Trophoblast cell (in vitro differentiated cells and primary cell): ENCODE data around the gene LRRC72.

Experiments used
- DNase-seq, 2 donors: peaks; one replicate each; pipeline ENCODE4 v3.0.0-alpha.2; 2016
- H2AFZ ChIP-seq: 2 replicates; pipeline ENCODE4 v1.6.1; 2013; ENCODE audit warnings: low read length, moderate library complexity, mild to moderate bottlenecking; ENCODE audit not compliant: insufficient read depth, poor library complexity
- H2AK5ac ChIP-seq: 2 replicates; pipeline ENCODE4 v1.6.1; 2013; ENCODE audit warnings: mild to moderate bottlenecking, low read length
- H2BK120ac ChIP-seq: 2 replicates; pipeline ENCODE4 v1.6.1; 2013; ENCODE audit warnings: low read length, mild to moderate bottlenecking, moderate library complexity; ENCODE audit not compliant: insufficient read depth, poor library complexity
- H2BK12ac ChIP-seq: 2 replicates; pipeline ENCODE4 v1.6.1; 2013; ENCODE audit warnings: mild to moderate bottlenecking, low read length, moderate library complexity
- H2BK5ac ChIP-seq: 2 replicates; pipeline ENCODE4 v1.6.1; 2013; ENCODE audit warnings: low read length, low read depth, moderate library complexity, mild to moderate bottlenecking; ENCODE audit not compliant: poor library complexity
- H3K14ac ChIP-seq: 2 replicates; pipeline ENCODE4 v1.6.1; 2013; ENCODE audit warnings: mild to moderate bottlenecking, low read length
- H3K18ac ChIP-seq: 2 replicates; pipeline ENCODE4 v1.6.1; 2013; ENCODE audit warnings: mild to moderate bottlenecking, low read length
- H3K23ac ChIP-seq: 2 replicates; pipeline ENCODE4 v1.6.1; 2013; ENCODE audit warnings: low read length
- H3K27ac ChIP-seq: 2 replicates; pipeline ENCODE4 v1.5.1; 2013; ENCODE audit warnings: low read depth, mild to moderate bottlenecking, inconsistent platforms, low read length, moderate library complexity
- H3K27me3 ChIP-seq: 2 replicates; pipeline ENCODE4 v1.6.1; 2013; ENCODE audit warnings: inconsistent platforms, mild to moderate bottlenecking, low read length, moderate library complexity; ENCODE audit not compliant: insufficient read depth
- H3K36me3 ChIP-seq, 2 experiments: 1 replicate in 1 of 2; 2 replicates in 1 of 2; pipeline ENCODE4 v1.6.1; 2013; ENCODE audit warnings: low read length in 2 of 2, mild to moderate bottlenecking in 2 of 2, moderate library complexity in 1 of 2; ENCODE audit not compliant: insufficient read depth in 2 of 2, control insufficient read depth in 1 of 2
- H3K4ac ChIP-seq: 2 replicates; pipeline ENCODE4 v1.6.1; 2013; ENCODE audit warnings: low read depth, mild to moderate bottlenecking, low read length, moderate library complexity
- H3K4me1 ChIP-seq, 2 experiments: 1 replicate in 1 of 2; 2 replicates in 1 of 2; pipeline ENCODE4 v1.6.1; 2013; ENCODE audit warnings: low read length in 2 of 2, mild to moderate bottlenecking in 2 of 2, moderate library complexity in 1 of 2; ENCODE audit not compliant: insufficient read depth in 2 of 2, control insufficient read depth in 1 of 2
- H3K4me2 ChIP-seq: 2 replicates; pipeline ENCODE4 v1.6.1; 2013; ENCODE audit warnings: inconsistent platforms, mild to moderate bottlenecking, low read length, moderate library complexity
- H3K4me3 ChIP-seq: 2 replicates; pipeline ENCODE4 v1.5.1; 2013; ENCODE audit warnings: mild to moderate bottlenecking, low read depth, low read length, inconsistent platforms
- H3K79me1 ChIP-seq: one replicate; pipeline ENCODE4 v1.6.1; 2013; ENCODE audit warnings: low read length
- H3K79me2 ChIP-seq: 2 replicates; pipeline ENCODE4 v1.6.1; 2013; ENCODE audit warnings: low read length, mild to moderate bottlenecking; ENCODE audit not compliant: control insufficient read depth, insufficient read depth, poor library complexity
- H3K9ac ChIP-seq: 2 replicates; pipeline ENCODE4 v1.6.1; 2013; ENCODE audit warnings: mild to moderate bottlenecking, low read length
- H3K9me3 ChIP-seq: 2 replicates; pipeline ENCODE4 v1.6.1; 2013; ENCODE audit warnings: low read depth, mild to moderate bottlenecking, control low read depth, inconsistent platforms, low read length; ENCODE audit not compliant: insufficient read depth
- H4K12ac ChIP-seq: 2 replicates; pipeline ENCODE4 v1.6.1; 2013; ENCODE audit warnings: low read depth, mild to moderate bottlenecking, low read length, moderate library complexity
- H4K8ac ChIP-seq: 2 replicates; pipeline ENCODE4 v1.6.1; 2013; ENCODE audit warnings: low read depth, mild to moderate bottlenecking, low read length, moderate library complexity
- H4K91ac ChIP-seq: one replicate; pipeline ENCODE4 v1.6.1; 2013; ENCODE audit warnings: low read depth, mild to moderate bottlenecking, low read length, moderate library complexity
- WGBS: extraction: QIAGEN DNeasy Blood & Tissue Kit; methylation state at CpG from one replicate; pipeline ENCODE4 v1.1.7; 2013; ENCODE audit warnings: missing lambda C conversion rate; ENCODE audit not compliant: insufficient read length, insufficient coverage; ENCODE audit errors: extremely low coverage; 5-methylcytosine and 5-hydroxymethylcytosine counted together

Gene LRRC72

GRCh38 chr7:16548428-16548827 lies 21.8 kb downstream of the LRRC72 start:
- no peak overlapping the region for H2BK5ac ChIP-seq
- no peak overlapping the region for H4K12ac ChIP-seq
- no peak overlapping the region for H3K27ac ChIP-seq
- H3K18ac ChIP-seq: no peak overlapping the region
- no peak overlapping the region for H3K4me3 ChIP-seq
- H2AFZ ChIP-seq: no peak overlapping the region
- H3K4ac ChIP-seq: no peak overlapping the region
- no peaks in the 10 kb centered on the region for H3K79me2 ChIP-seq
- no peak overlapping the region for H4K91ac ChIP-seq
- H2AK5ac ChIP-seq: no peak overlapping the region
- no peak overlapping the region for H3K4me2 ChIP-seq
- no peak overlapping the region for H3K9ac ChIP-seq
- H3K36me3 ChIP-seq: no peaks in the 10 kb centered on the region
- DNase-seq: no peak
- no peaks in the 10 kb centered on the region for H3K9me3 ChIP-seq
- WGBS: no CpG with 5 or more reads among the region's 2 CpGs
- H3K27me3 ChIP-seq: no peaks in the 10 kb centered on the region
- H3K79me1 ChIP-seq: no peaks in the 10 kb centered on the region
- no peak overlapping the region for H4K8ac ChIP-seq
- H3K4me1 ChIP-seq: no peaks in the 10 kb centered on the region
- no peak overlapping the region for H2BK12ac ChIP-seq
- H3K14ac ChIP-seq: no peak overlapping the region
- no peak overlapping the region for H3K23ac ChIP-seq
- H2BK120ac ChIP-seq: no peak overlapping the region

- Histone ChIP-seq H3K27me3 (no peaks in the 10 kb centered on the region), H3K18ac (no peak overlapping the region), H3K14ac (no peak overlapping the region), H2BK5ac (no peak overlapping the region), H3K9me3 (no peaks in the 10 kb centered on the region), H4K8ac (no peak overlapping the region), H3K4me1 (no peaks in the 10 kb centered on the region), H2AK5ac (no peak overlapping the region), H3K4me3 (no peak overlapping the region), H2AFZ (no peak overlapping the region), H3K4ac (no peak overlapping the region), H2BK12ac (no peak overlapping the region), H4K12ac (no peak overlapping the region), H4K91ac (no peak overlapping the region), H3K27ac (no peak overlapping the region), H3K79me2 (no peaks in the 10 kb centered on the region), H3K79me1 (no peaks in the 10 kb centered on the region), H3K4me2 (no peak overlapping the region), H3K9ac (no peak overlapping the region), H3K23ac (no peak overlapping the region), H3K36me3 (no peaks in the 10 kb centered on the region), H2BK120ac (no peak overlapping the region)
- DNase-seq: no peak
- no CpG with 5 or more reads among the region's 1 CpG for WGBS
Observed at GRCh38 chr7:16550671-16551070, 24.0 kb downstream of the LRRC72 start.

- H3K4me3 ChIP-seq: no peak overlapping the region
- H3K27ac ChIP-seq: no peak overlapping the region
- no peaks in the 10 kb centered on the region for H3K9me3 ChIP-seq
- no peak overlapping the region for H3K9ac ChIP-seq
- no peaks in the 10 kb centered on the region for H3K79me2 ChIP-seq
- no peaks in the 10 kb centered on the region for H3K79me1 ChIP-seq
- no peaks in the 10 kb centered on the region for H3K36me3 ChIP-seq
- no peak overlapping the region for H3K4ac ChIP-seq
- H2BK120ac ChIP-seq: no peak overlapping the region
- H3K18ac ChIP-seq: no peak overlapping the region
- H2BK12ac ChIP-seq: no peak overlapping the region
- no peak overlapping the region for H2AK5ac ChIP-seq
- H2BK5ac ChIP-seq: no peak overlapping the region
- H3K14ac ChIP-seq: no peak overlapping the region
- H3K4me1 ChIP-seq: no peaks in the 10 kb centered on the region
- DNase-seq: no peak
- H4K91ac ChIP-seq: no peak overlapping the region
- no peak overlapping the region for H4K8ac ChIP-seq
- no peaks in the 10 kb centered on the region for H3K27me3 ChIP-seq
- no peak overlapping the region for H3K23ac ChIP-seq
- H3K4me2 ChIP-seq: no peak overlapping the region
- H2AFZ ChIP-seq: no peak overlapping the region
- 100% methylated on average over 1 of the region's 10 CpGs for WGBS
- H4K12ac ChIP-seq: no peak overlapping the region
Observed at GRCh38 chr7:16554518-16555236, 28.1 kb downstream of the LRRC72 start.

DNA sequence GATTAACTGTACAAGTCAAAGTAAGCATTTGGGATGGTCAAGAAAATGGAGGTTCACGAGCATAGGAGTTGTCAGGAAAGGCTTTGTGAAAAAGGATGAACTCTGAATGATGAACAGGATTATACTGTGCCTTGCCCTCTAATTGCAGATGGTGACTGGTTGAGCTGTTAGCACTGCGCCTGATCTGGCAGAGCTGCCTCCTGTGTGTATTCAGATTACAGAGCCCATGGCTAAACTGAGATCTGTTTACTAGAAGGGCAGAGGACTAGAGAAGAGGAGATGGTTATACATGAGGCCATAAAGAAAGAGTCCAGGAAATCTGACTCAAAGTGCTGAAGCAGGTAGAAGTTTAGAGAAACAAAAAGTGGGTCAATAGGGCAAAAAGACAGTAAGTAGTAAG lies 29.7 kb downstream of the LRRC72 start:
- Histone ChIP-seq H3K9ac (no peak overlapping the region), H3K36me3 (no peaks in the 10 kb centered on the region), H3K23ac (no peak overlapping the region), H3K18ac (no peak overlapping the region), H4K12ac (no peak overlapping the region), H3K27ac (no peak overlapping the region), H3K4ac (no peak overlapping the region), H2AK5ac (no peak overlapping the region), H2AFZ (no peak overlapping the region), H3K4me3 (no peak overlapping the region), H3K4me2 (no peak overlapping the region), H4K8ac (no peak overlapping the region), H3K79me1 (no peaks in the 10 kb centered on the region), H3K79me2 (no peaks in the 10 kb centered on the region), H4K91ac (no peak overlapping the region), H3K9me3 (no peaks in the 10 kb centered on the region), H2BK12ac (no peak overlapping the region), H3K27me3 (no peaks in the 10 kb centered on the region), H2BK5ac (no peak overlapping the region), H2BK120ac (no peak overlapping the region), H3K14ac (no peak overlapping the region), H3K4me1 (no peaks in the 10 kb centered on the region)
- DNase-seq: no peak
- WGBS: no CpG with 5 or more reads among the region's 2 CpGs
